PFSK-1 (cell line): ENCODE results near the gene EPS15.

Experiments
- FOXP2 ChIP-seq: optimal IDR thresholded peaks from 2 replicates; pipeline ENCODE3; 2011; ENCODE audit warnings: borderline replicate concordance, control low read depth, inconsistent platforms; ENCODE audit not compliant: insufficient read depth; ENCODE audit errors: extremely low read length, extremely low read depth
- POLR2AphosphoS5 ChIP-seq: IDR thresholded peaks from 2 replicates; pipeline ENCODE4 v1.6.1; 2012; ENCODE audit warnings: low read depth, mild to moderate bottlenecking, control low read depth, low read length, moderate library complexity
- SIN3A ChIP-seq: IDR thresholded peaks from 2 replicates; pipeline ENCODE4 v1.6.1; 2012; ENCODE audit warnings: mild to moderate bottlenecking, low read length, moderate library complexity, borderline replicate concordance; ENCODE audit not compliant: insufficient read depth
- TAF1 ChIP-seq: IDR thresholded peaks from 2 replicates; pipeline ENCODE4 v1.6.1; 2012; ENCODE audit warnings: low read length, control low read depth, borderline replicate concordance; ENCODE audit not compliant: insufficient read depth
- TF ChIP-seq, protein P1 (sequence below), 2 experiments: IDR thresholded peaks; 2 replicates each; pipeline versions ENCODE4 v1.6.1 to v1.8.0; 2011 to 2012; ENCODE audit warnings: low read depth in 2 of 2, low read length in 2 of 2, control low read depth in 1 of 2, inconsistent platforms in 1 of 2, mild to moderate bottlenecking in 1 of 2, moderate library complexity in 1 of 2; ENCODE audit not compliant: insufficient read depth in 1 of 2

Gene EPS15

DNA sequence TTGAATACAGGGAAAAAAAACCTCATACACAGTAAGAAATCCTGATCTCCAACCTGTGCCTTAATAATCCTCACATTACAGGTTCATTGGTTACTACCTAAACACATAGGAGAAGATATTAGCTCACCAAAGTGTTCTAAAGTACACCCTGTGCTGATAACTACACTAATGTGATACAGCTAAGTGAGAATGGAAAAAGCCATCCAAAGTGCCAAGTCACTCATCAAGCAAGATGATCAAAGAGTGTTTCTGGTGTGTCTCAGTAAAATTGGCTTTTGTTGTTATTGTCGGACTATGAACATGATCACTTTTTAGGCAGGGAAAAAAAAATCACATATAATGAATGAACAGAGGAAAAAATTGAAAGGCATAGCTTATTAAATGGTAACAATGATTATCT is 31.4 kb downstream of the EPS15 start:
- TF ChIP-seq SIN3A (no peak), FOXP2 (no peak), POLR2AphosphoS5 (no peak)
- TF ChIP-seq, protein P1, sequence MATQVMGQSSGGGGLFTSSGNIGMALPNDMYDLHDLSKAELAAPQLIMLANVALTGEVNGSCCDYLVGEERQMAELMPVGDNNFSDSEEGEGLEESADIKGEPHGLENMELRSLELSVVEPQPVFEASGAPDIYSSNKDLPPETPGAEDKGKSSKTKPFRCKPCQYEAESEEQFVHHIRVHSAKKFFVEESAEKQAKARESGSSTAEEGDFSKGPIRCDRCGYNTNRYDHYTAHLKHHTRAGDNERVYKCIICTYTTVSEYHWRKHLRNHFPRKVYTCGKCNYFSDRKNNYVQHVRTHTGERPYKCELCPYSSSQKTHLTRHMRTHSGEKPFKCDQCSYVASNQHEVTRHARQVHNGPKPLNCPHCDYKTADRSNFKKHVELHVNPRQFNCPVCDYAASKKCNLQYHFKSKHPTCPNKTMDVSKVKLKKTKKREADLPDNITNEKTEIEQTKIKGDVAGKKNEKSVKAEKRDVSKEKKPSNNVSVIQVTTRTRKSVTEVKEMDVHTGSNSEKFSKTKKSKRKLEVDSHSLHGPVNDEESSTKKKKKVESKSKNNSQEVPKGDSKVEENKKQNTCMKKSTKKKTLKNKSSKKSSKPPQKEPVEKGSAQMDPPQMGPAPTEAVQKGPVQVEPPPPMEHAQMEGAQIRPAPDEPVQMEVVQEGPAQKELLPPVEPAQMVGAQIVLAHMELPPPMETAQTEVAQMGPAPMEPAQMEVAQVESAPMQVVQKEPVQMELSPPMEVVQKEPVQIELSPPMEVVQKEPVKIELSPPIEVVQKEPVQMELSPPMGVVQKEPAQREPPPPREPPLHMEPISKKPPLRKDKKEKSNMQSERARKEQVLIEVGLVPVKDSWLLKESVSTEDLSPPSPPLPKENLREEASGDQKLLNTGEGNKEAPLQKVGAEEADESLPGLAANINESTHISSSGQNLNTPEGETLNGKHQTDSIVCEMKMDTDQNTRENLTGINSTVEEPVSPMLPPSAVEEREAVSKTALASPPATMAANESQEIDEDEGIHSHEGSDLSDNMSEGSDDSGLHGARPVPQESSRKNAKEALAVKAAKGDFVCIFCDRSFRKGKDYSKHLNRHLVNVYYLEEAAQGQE (IDR thresholded peaks at IDR 0.05; ENCODE audit: insufficient read depth in 1 of 2, low read depth in 2 of 2, low read length in 2 of 2): no peak

DNA sequence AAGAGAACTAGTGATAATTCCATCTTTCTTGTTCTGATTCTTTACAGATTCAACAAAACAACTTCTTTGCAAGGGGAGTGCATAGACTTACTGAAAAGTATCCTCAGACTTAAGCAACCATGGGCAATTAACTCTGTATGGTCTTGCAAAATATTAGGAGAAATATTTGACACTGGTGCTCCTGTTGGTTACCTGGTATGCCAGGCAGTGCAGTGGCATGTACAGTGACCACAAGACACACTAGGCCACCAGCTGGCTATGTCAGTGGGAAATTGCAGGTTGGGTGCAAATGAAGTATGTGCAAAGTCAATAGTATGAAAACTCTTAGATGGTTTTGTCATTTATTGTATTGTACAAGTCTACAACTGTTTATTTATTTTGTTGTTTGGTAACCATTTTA is 34.5 kb downstream of the EPS15 start:
- TF ChIP-seq, protein P1 (IDR thresholded peaks at IDR 0.05; ENCODE audit: insufficient read depth in 1 of 2, low read depth in 2 of 2, low read length in 2 of 2): no peak
- no peak for TF ChIP-seq SIN3A
- TF ChIP-seq POLR2AphosphoS5: no peak
- TF ChIP-seq TAF1: no peak
- TF ChIP-seq FOXP2: no peak

DNA sequence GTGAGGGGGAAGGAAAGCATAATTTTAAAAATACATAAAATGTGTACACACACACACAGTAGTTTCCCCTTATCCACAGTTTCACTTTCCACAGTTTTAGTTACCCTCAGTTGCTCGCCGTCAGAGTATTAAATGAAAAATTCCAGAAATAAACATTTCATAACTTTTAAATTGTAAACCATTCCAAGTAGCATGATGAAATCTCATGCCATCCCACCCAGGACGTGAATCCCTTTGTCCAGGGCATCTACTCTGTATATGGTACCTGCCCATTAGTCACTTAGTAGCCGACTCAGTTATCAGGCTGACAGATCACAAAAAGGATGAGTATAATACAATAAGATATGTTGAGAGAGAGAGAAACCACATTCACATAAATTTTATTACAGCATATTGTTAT is 36.2 kb downstream of the EPS15 start:
- TF ChIP-seq TAF1 (no peak), FOXP2 (no peak), SIN3A (no peak), POLR2AphosphoS5 (no peak)
- TF ChIP-seq, protein P1 (IDR thresholded peaks at IDR 0.05; ENCODE audit: insufficient read depth in 1 of 2, low read depth in 2 of 2, low read length in 2 of 2): no peak

DNA sequence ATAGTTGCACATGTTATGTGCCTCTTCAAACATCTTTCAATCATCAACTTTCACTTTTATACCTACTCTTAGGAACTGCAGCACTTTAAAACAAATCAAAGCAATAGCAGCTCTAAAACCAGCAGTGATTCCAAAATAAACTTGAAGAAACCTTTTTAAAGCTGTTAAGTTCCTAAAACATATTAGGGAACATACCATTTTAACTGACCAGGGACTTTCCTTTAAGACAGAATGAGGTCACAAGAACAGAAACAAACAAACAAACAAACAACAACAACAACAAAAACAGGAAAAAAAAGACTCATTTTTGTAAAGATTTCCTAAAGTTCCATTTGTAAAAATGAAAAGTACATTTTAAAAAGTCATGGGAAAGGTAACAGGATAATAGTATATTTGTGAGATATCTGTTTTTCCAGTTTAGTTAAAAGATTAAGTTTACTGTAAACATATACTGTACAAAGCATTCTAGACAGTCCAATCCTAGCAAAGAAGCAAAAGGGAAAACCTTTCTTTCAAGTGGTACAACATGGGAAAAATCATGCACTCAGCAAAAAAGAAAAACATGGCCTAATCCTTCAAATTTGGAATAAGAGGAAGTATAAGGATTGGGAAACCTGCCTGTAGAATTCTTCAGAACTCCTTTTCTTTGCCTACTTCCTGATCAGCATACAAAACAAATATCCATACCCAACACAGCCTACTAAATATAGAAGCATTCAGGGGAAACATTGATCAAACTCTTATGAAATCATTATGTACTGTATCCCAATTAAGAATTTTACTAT is 45.5 kb downstream of the EPS15 start:
- TF ChIP-seq SIN3A (no peak), TAF1 (no peak), FOXP2 (no peak), POLR2AphosphoS5 (no peak)
- TF ChIP-seq, protein P1 (IDR thresholded peaks at IDR 0.05; ENCODE audit: insufficient read depth in 1 of 2, low read depth in 2 of 2, low read length in 2 of 2): no peak

DNA sequence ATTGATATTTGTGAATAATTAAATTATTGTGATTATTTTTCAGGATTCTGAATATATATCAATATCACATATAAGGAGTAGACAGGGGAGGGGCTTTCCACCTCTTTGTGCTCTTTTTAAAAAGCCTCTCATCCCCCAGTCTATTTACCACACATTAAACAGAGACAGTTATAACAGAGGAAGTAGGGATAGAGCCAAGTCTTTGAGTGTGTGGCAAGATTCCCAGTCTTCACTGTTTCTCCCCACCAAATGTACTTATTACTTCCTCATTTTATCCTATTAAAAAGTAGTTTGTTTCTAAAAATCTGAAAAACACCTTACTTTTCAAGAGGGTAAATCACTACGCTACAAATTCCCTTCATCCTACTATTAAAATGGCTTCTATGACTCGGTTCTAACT is 46.7 kb downstream of the EPS15 start:
- TF ChIP-seq SIN3A (no peak), FOXP2 (no peak), TAF1 (no peak), POLR2AphosphoS5 (no peak)
- TF ChIP-seq, protein P1 (IDR thresholded peaks at IDR 0.05; ENCODE audit: insufficient read depth in 1 of 2, low read depth in 2 of 2, low read length in 2 of 2): no peak
